GM18951 (cell line): ENCODE results near the gene GP9.
"Not testable (repeated sequence)": the region's sequence is repeated elsewhere in the genome, so short reads cannot be mapped to it uniquely, and the experiment has no call there.

Source experiments
- POLR2A ChIP-seq: IDR thresholded peaks from 4 replicates; pipeline ENCODE4 v1.6.1; 2011; ENCODE audit warnings: mild to moderate bottlenecking; ENCODE audit not compliant: insufficient read length, insufficient read depth; ENCODE audit errors: extremely low read depth
- in situ Hi-C: fragments of 300-500 bp; cut with MboI; formaldehyde crosslinking; loops from one replicate; pipeline ENCODE4 v1.12.0; 2022; ENCODE audit warnings: low sequenced_read_pairs, mixed read lengths, inconsistent platforms; ENCODE audit not compliant: unreplicated experiment

The GP9 gene

GRCh38 chr3:129085165-129085715 lies 24.7 kb downstream of the GP9 start:
- in situ Hi-C loops = no loop called here
- no peak for TF ChIP-seq POLR2A

DNA sequence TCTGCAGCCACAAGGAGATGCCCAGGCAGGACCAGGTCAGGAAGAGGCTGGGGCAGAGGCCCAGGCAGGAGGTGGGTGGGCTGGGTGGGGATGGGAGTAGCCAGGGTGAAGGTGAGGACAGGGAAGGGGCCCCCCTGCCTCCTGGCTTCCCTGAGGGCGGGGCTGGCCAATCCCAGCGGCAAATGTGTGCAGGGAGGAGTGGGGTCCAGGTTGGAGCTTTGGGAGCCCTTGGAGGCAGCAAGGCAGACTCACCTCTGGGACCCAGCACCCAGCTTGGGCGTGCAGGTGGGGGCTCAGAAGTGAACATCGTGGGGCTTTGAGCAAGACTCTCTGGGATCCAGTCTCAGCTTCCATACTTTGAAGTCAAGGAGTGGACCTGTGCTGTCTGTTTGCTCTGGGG lies 25.2 kb downstream of the GP9 start:
- no peak for TF ChIP-seq POLR2A
- in situ Hi-C loops = no loop called here

GRCh38 chr3:129087138-129087702 lies 26.6 kb downstream of the GP9 start:
- TF ChIP-seq POLR2A = no peak

GRCh38 chr3:129087904-129088303 lies 27.3 kb downstream of the GP9 start:
- in situ Hi-C loops = not testable (repeated sequence)

More at GRCh38 chr3:129087138-129087702, 26.6 kb downstream of the GP9 start:
- in situ Hi-C loops = no loop called here

- in situ Hi-C loops = not testable (repeated sequence)
Measured at GRCh38 chr3:129088312-129088711, 27.7 kb downstream of the GP9 start.

GRCh38 chr3:129095285-129095684 lies 34.7 kb downstream of the GP9 start:
- no peak for TF ChIP-seq POLR2A

DNA sequence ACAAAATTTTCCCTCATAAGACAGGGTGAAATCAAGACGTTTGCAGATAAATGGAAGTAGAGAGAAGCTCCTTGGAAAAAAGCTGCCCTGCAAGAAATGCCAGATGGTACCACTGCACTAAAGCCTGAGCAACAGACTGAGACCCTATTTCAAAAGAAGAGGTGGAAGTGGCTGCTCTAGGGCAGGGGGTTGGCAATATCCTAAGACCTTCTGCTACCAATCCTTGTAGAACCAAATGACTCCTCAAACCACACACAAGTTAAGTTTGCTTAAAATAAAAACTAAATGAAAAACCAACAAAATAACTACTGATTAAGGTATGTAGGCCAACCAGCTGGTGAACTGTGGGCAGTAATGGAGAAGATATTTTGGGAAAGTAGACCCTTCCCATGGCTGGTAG lies 39.7 kb downstream of the GP9 start:
- TF ChIP-seq POLR2A = no peak
- in situ Hi-C loops = no loop called here

More at GRCh38 chr3:129095285-129095684, 34.7 kb downstream of the GP9 start:
- in situ Hi-C loops = no loop called here

GRCh38 chr3:129101370-129102138 lies 41.0 kb downstream of the GP9 start:
- in situ Hi-C loops = no loop called here
- TF ChIP-seq POLR2A = no peak

- in situ Hi-C loops = no loop called here
- TF ChIP-seq POLR2A = no peak
Measured at GRCh38 chr3:129103296-129103695, 42.7 kb downstream of the GP9 start.

GRCh38 chr3:129104051-129104450 lies 43.5 kb downstream of the GP9 start:
- TF ChIP-seq POLR2A = no peak
- in situ Hi-C loops = no loop called here

GRCh38 chr3:129104498-129105079 lies 44.0 kb downstream of the GP9 start:
- TF ChIP-seq POLR2A = no peak

GRCh38 chr3:129105862-129106261 lies 45.3 kb downstream of the GP9 start:
- in situ Hi-C loops = no loop called here
- no peak for TF ChIP-seq POLR2A

More at GRCh38 chr3:129104498-129105079, 44.0 kb downstream of the GP9 start:
- in situ Hi-C loops = no loop called here

DNA sequence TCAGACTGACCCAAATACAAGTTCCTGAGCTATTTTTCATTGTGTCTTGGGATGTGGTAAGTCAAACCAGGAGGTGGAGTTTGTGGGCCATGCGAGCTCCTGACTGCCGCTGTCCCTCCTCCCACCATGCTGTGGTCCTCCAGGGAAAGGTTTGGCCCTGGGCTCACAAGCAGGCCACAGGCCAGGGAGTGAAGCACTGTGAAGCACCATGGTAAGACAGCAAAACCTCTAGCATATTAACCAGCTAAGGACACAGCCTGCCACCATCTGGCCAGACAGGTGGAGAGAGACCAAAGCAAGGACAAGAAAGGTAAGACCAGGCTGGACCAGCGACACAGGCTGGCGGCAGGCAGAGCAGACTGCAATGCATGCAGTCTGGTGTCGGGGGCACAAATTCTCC lies 45.7 kb downstream of the GP9 start:
- in situ Hi-C loops = no loop called here
- TF ChIP-seq POLR2A = no peak
